Measurements from ENCODE around the gene TBC1D9. TPM values are rescaled to one million over a fixed set of nuclear protein-coding genes. Genes with fewer than 3 reads are reported as not detected.

TBC1D9 gene
- polyA plus RNA-seq, 2 of the 4 experiments (the other 2 are of a cell fraction) = 5.6 to 11.8 TPM

DNA sequence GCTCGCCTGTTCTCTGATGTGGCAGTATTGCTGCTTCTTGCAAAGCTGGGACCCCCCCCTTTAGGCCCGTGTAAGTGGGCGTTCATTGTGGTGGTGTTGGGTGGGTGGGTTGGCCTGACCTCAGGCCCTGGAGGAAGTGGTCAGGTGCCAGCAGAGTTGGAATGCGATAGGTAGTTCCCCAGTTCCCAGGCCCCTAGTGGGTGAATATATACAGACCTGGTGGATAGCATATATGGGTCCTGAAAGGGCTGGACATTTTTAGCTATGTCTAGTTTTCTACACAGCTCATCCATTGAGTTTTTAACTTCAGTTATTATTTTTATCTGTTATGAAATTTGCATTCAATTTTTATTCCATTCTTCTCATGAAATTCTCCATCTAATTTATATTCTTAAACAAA, 151.6 kb downstream of the TBC1D9 start:
- Histone ChIP-seq H3K4me1 (no peaks in the 10 kb centered on the region), H3K4me3 (no peak overlapping the region), H3K27ac (no peak overlapping the region), H3K9me3 (no peaks in the 10 kb centered on the region), H3K4me2 (no peak overlapping the region)
- FAIRE-seq = no peak
- no peak for DNase-seq (ENCODE audit: low read depth in 1 of 2, low spot score in 1 of 2)
- TF ChIP-seq SMC3 (IDR thresholded peaks at IDR 0.05) (no peak), FOXS1 (CRISPR knock-in tag; IDR thresholded peaks at IDR 0.05) (no peak), CBX8 (IDR thresholded peaks at IDR 0.05) (no peak), ESRRA (IDR thresholded peaks at IDR 0.05; ENCODE audit: borderline replicate concordance, low read length) (no peak), MAX (IDR thresholded peaks at IDR 0.05) (no peak), CHD2 (IDR thresholded peaks at IDR 0.05; ENCODE audit: low read length, partially characterized antibody) (no peak), HMGXB4 (CRISPR knock-in tag; IDR thresholded peaks at IDR 0.05; ENCODE audit: borderline replicate concordance) (no peak), TFCP2L1 (CRISPR knock-in tag; IDR thresholded peaks at IDR 0.05) (no peak), HDAC2 (IDR thresholded peaks at IDR 0.05) (no peak), RCOR1 (IDR thresholded peaks at IDR 0.05; ENCODE audit: low read depth, low read length) (no peak)
- 83% methylated on average over 3 of the region's 4 CpGs for WGBS (ENCODE audit: missing lambda C conversion rate)
- ChIA-PET CTCF (interaction anchor here (1.9 kb wide), 1 partner anchor 245 kb away, joined by 7 read pairs; no protein-coding TSS in a partner anchor), POLR2A (no interaction called here)
- ATAC-seq = no peak

- ChIA-PET CTCF (interaction anchor here (1.2 to 1.3 kb wide), 2 partner anchors 9 to 243 kb away, joined by 5 to 6 read pairs; no protein-coding TSS in a partner anchor), POLR2A (interaction anchor here (0.6 kb wide), 1 partner anchor 65 kb away, joined by 3 read pairs; no protein-coding TSS in a partner anchor)
- H3K9me3 ChIP-seq = no peaks in the 10 kb centered on the region
- H3K27ac ChIP-seq = no peak overlapping the region
- no peak overlapping the region for H3K4me3 ChIP-seq
- WGBS (ENCODE audit: missing lambda C conversion rate) = 20% methylated on average over 1 of the region's 2 CpGs
- no peak for TF ChIP-seq FOSL2 (IDR thresholded peaks at IDR 0.05)
- no peak for TF ChIP-seq FOSL2 (CRISPR knock-in tag; IDR thresholded peaks at IDR 0.05)
- TF ChIP-seq SMC3 (IDR thresholded peaks at IDR 0.05) = no peak
- TF ChIP-seq TFCP2L1 (CRISPR knock-in tag; IDR thresholded peaks at IDR 0.05) = no peak
- ATAC-seq (no peak), FAIRE-seq (no peak), DNase-seq (ENCODE audit: low read depth in 1 of 2, low spot score in 1 of 2) (no peak)
- no peak overlapping the region for H3K4me2 ChIP-seq
- no peaks in the 10 kb centered on the region for H3K4me1 ChIP-seq
Measured at GRCh38 chr4:140603286-140603685, 152.9 kb downstream of the TBC1D9 start.

GRCh38 chr4:140602714-140603113, 153.5 kb downstream of the TBC1D9 start:
- Histone ChIP-seq H3K27ac (no peak overlapping the region), H3K4me3 (no peak overlapping the region), H3K4me1 (no peaks in the 10 kb centered on the region), H3K4me2 (no peak overlapping the region), H3K9me3 (no peaks in the 10 kb centered on the region)
- DNase-seq (ENCODE audit: low read depth in 1 of 2, low spot score in 1 of 2) (no peak), FAIRE-seq (no peak), ATAC-seq (no peak; a peak in 1 of 6 replicates)
- ChIA-PET CTCF (interaction anchor here (1.2 to 1.3 kb wide), 2 partner anchors 8 to 243 kb away, joined by 5 to 6 read pairs; no protein-coding TSS in a partner anchor), POLR2A (no interaction called here)
- WGBS (ENCODE audit: missing lambda C conversion rate) = 73% methylated on average over 2 of the region's 2 CpGs
- TF ChIP-seq EHMT2 (IDR thresholded peaks at IDR 0.05; ENCODE audit: low read depth) (no peak), CEBPB (IDR thresholded peaks at IDR 0.05) (no peak), FOXS1 (CRISPR knock-in tag; IDR thresholded peaks at IDR 0.05) (no peak), RCOR1 (IDR thresholded peaks at IDR 0.05; ENCODE audit: low read depth, low read length) (no peak), ZNF302 (CRISPR knock-in tag; IDR thresholded peaks at IDR 0.05) (no peak), MAX (IDR thresholded peaks at IDR 0.05) (no peak), CBX8 (IDR thresholded peaks at IDR 0.05) (no peak)

GRCh38 chr4:140600408-140600807, 155.8 kb downstream of the TBC1D9 start:
- H3K4me2 ChIP-seq = no peak overlapping the region
- no peak for TF ChIP-seq NPAS2 (CRISPR knock-in tag; IDR thresholded peaks at IDR 0.05; ENCODE audit: borderline replicate concordance)
- no peak for TF ChIP-seq HOXB5 (CRISPR knock-in tag; IDR thresholded peaks at IDR 0.05)
- TF ChIP-seq RARB (CRISPR knock-in tag; IDR thresholded peaks at IDR 0.05) = no peak
- no peak for TF ChIP-seq MYC (IDR thresholded peaks at IDR 0.05; ENCODE audit: borderline replicate concordance, low read length)
- no peak for TF ChIP-seq PBX3 (IDR thresholded peaks at IDR 0.05)
- TF ChIP-seq ZNF302 (CRISPR knock-in tag; IDR thresholded peaks at IDR 0.05) = no peak
- no peak for TF ChIP-seq PHF8 (IDR thresholded peaks at IDR 0.05; ENCODE audit: borderline replicate concordance, low read depth)
- no peak for TF ChIP-seq KDM5A (IDR thresholded peaks at IDR 0.05)
- no peaks in the 10 kb centered on the region for H3K4me1 ChIP-seq
- WGBS (ENCODE audit: missing lambda C conversion rate) = 72% methylated on average over 7 of the region's 8 CpGs
- ChIA-PET CTCF (interaction anchor here (1.0 to 2.5 kb wide), 3 partner anchors 9 to 251 kb away, joined by 4 to 12 read pairs (median 10); no protein-coding TSS in a partner anchor), POLR2A (no interaction called here)
- no peak for DNase-seq (ENCODE audit: low read depth in 1 of 2, low spot score in 1 of 2)
- ATAC-seq = no peak
- no peak overlapping the region for H3K4me3 ChIP-seq
- H3K27ac ChIP-seq = no peak overlapping the region
- no peak for FAIRE-seq
- H3K9me3 ChIP-seq = no peaks in the 10 kb centered on the region
